ENCODE data around the gene SCMH1. TPM values are rescaled to one million over a fixed set of nuclear protein-coding genes. Genes with fewer than 3 reads are reported as not detected.

The SCMH1 gene
- polyA plus RNA-seq, 1 of the 3 experiments (the other 2 are of a cell fraction): 38.5 TPM

DNA sequence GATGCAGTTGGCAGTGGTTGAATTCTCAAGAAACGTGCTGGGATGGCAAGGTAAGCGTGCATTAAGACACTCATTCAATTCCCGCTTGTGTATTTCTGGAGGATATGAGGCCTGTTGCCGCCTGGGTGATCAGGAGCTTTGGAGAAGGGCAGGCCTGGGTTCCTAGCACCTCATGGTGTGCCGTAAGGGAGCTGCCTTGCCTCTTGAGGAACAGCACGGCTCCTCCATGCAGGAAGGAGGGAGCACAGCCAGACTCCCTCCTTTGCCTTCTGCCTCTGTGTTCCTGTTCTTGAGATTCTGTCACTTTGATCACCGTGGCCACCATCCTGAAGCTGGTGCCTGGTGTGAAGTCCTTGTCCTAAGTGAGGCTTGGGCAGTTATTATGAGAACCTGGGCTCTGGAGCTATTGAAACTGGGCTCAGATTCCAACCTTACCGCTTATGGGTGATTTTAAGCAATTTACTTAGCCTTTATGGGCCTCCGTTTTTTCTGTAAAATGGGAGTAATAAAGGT is 238.9 kb downstream of the SCMH1 start:
- Histone ChIP-seq H4K20me1 (ENCODE audit: insufficient read depth) (peaks cover 28% of the 10 kb centered on the region), H3K4me3 (ENCODE audit: low read depth in 2 of 2, low read length in 1 of 2) (no peak overlapping the region), H3K27me3 (ENCODE audit: insufficient read depth) (no peaks in the 10 kb centered on the region), H2AFZ (ENCODE audit: low read depth) (no peak overlapping the region), H3K4me1 (ENCODE audit: control insufficient read depth in 1 of 2, insufficient read depth in 2 of 2, low read depth in 1 of 2, low read length in 1 of 2) (peaks cover 12 to 18% of the 10 kb centered on the region in 2 experiments), H3K4me2 (peak overlapping the region; percentile 26; the same call in 1 of the 2 replicates), H3K9ac (peak overlapping the region; percentile 12; the same call in 1 of the 2 replicates), H3F3A (replicated peaks; ENCODE audit: insufficient read depth) (peaks cover 41% of the 10 kb centered on the region), H3K79me2 (ENCODE audit: insufficient read depth) (peaks cover 53% of the 10 kb centered on the region; the same call in 1 of the 2 replicates), H3K27ac (ENCODE audit: low read depth in 2 of 2, low read length in 1 of 2) (peak overlapping the region; percentile 75 to 82), H3K36me3 (replicated peaks in 1 of 2; ENCODE audit: control insufficient read depth in 1 of 2, insufficient read depth in 2 of 2, low read length in 1 of 2) (peaks cover 62 to 67% of the 10 kb centered on the region in 2 experiments), H3K9me2 (no peaks in the 10 kb centered on the region), H3K9me3 (no peaks in the 10 kb centered on the region)
- DNase-seq: no peak
- ChIA-PET CTCF (interaction anchor here (0.7 to 3.0 kb wide), 12 partner anchors 8 to 176 kb away, joined by 3 to 16 read pairs (median 4); partner anchors contain the start of gene CTPS1), POLR2A (interaction anchor here (2.2 kb wide), 1 partner anchor 24 kb away, joined by 14 read pairs; the partner anchor contains the start of gene CTPS1)
- TF ChIP-seq USF1 (IDR thresholded peaks at IDR 0.05; ENCODE audit: borderline replicate concordance, low read depth): no peak
- WGBS (ENCODE audit: low lambda C conversion rate): 74% methylated on average over 9 of the region's 9 CpGs

DNA sequence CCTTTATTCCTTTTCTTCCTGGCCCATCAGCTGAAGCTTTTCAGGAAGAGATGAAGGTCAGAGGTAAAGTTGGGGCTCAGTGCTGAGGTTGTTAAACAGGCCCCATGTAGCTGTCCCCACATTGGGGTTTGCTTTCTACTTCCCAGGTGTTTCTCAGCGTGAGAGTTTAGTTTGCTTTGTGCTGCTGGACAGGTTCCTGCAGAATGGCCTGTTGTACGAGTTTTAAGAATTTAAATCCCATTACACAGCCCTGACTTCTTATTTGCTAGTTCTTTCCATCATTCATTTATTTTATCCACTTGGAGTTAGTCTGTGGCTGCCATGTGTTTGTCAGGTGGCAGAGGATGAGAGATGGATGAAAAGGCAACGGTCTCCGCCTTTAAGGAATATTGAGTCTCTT is 243.4 kb downstream of the SCMH1 start:
- TF ChIP-seq YY1 (IDR thresholded peaks at IDR 0.05; ENCODE audit: low read depth): no peak
- H3K79me2 ChIP-seq (ENCODE audit: insufficient read depth): peaks cover 59% of the 10 kb centered on the region
- H3K4me1 ChIP-seq (ENCODE audit: control insufficient read depth in 1 of 2, insufficient read depth in 2 of 2, low read depth in 1 of 2, low read length in 1 of 2): peaks cover 6 to 14% of the 10 kb centered on the region in 2 experiments
- POLR2A ChIA-PET: no interaction called here
- H4K20me1 ChIP-seq (ENCODE audit: insufficient read depth): peaks cover 22% of the 10 kb centered on the region
- CTCF ChIA-PET: no interaction called here
- no peak overlapping the region for H3K4me3 ChIP-seq (ENCODE audit: low read depth in 2 of 2, low read length in 1 of 2)
- H3K27ac ChIP-seq (ENCODE audit: low read depth in 2 of 2, low read length in 1 of 2): no peak overlapping the region
- no peak overlapping the region for H2AFZ ChIP-seq (ENCODE audit: low read depth)
- H3K9ac ChIP-seq: no peak overlapping the region
- no peaks in the 10 kb centered on the region for H3K9me3 ChIP-seq
- peaks cover 46% of the 10 kb centered on the region for H3F3A ChIP-seq (replicated peaks; ENCODE audit: insufficient read depth)
- H3K9me2 ChIP-seq: no peaks in the 10 kb centered on the region
- no peak overlapping the region for H3K4me2 ChIP-seq
- no peaks in the 10 kb centered on the region for H3K27me3 ChIP-seq (ENCODE audit: insufficient read depth)
- DNase-seq: no peak
- WGBS (ENCODE audit: low lambda C conversion rate): 95% methylated on average over 4 of the region's 4 CpGs
- peaks cover 52 to 69% of the 10 kb centered on the region in 2 experiments for H3K36me3 ChIP-seq (replicated peaks in 1 of 2; ENCODE audit: control insufficient read depth in 1 of 2, insufficient read depth in 2 of 2, low read length in 1 of 2)

DNA sequence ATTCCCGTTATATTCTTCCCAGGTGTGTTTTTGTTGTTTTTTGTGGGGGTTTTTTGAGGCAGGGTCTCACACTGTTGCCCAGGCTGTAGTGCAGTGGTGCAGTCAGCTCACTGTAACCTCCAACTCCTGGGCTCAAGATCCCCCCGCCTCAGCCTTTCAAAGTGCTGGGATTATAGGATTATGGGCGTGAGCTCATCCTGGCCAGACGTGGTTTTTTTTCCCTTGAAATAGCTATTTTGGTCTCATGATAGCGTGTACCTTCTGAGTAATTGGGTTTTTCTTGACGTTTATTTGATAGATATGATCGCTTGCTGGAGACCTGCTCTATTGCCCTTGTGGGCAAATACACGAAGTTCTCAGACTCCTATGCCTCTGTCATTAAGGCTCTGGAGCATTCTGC is 245.0 kb downstream of the SCMH1 start:
- CTCF ChIA-PET: interaction anchor here (1.0 to 1.5 kb wide), 3 partner anchors 13 to 49 kb away, joined by 3 to 4 read pairs (median 3); no protein-coding TSS in a partner anchor
- no peak overlapping the region for H3K4me3 ChIP-seq (ENCODE audit: low read depth in 2 of 2, low read length in 1 of 2)
- no peak for DNase-seq
- H3K27me3 ChIP-seq (ENCODE audit: insufficient read depth): no peaks in the 10 kb centered on the region
- no peaks in the 10 kb centered on the region for H3K9me2 ChIP-seq
- peaks cover 0 to under 1% of the 10 kb centered on the region in 2 experiments; a peak in 1 of 4 replicates for H3K4me1 ChIP-seq (ENCODE audit: control insufficient read depth in 1 of 2, insufficient read depth in 2 of 2, low read depth in 1 of 2, low read length in 1 of 2)
- peaks cover 63 to 68% of the 10 kb centered on the region in 2 experiments for H3K36me3 ChIP-seq (replicated peaks in 1 of 2; ENCODE audit: control insufficient read depth in 1 of 2, insufficient read depth in 2 of 2, low read length in 1 of 2)
- no peak overlapping the region for H3K9ac ChIP-seq
- no peak overlapping the region for H3K4me2 ChIP-seq
- POLR2A ChIA-PET: no interaction called here
- H3K27ac ChIP-seq (ENCODE audit: low read depth in 2 of 2, low read length in 1 of 2): no peak overlapping the region
- H3K79me2 ChIP-seq (ENCODE audit: insufficient read depth): peaks cover 70% of the 10 kb centered on the region
- peaks cover 33% of the 10 kb centered on the region for H3F3A ChIP-seq (replicated peaks; ENCODE audit: insufficient read depth)
- WGBS (ENCODE audit: low lambda C conversion rate): 90% methylated on average over 8 of the region's 8 CpGs
- peaks cover 14% of the 10 kb centered on the region; the same call in 1 of the 2 replicates for H4K20me1 ChIP-seq (ENCODE audit: insufficient read depth)
- no peaks in the 10 kb centered on the region for H3K9me3 ChIP-seq
- no peak overlapping the region for H2AFZ ChIP-seq (ENCODE audit: low read depth)
- TF ChIP-seq YY1 (IDR thresholded peaks at IDR 0.05; ENCODE audit: low read depth): no peak
- no peak for TF ChIP-seq FOXM1 (IDR thresholded peaks at IDR 0.05; ENCODE audit: low read depth)
- TF ChIP-seq, protein P1, sequence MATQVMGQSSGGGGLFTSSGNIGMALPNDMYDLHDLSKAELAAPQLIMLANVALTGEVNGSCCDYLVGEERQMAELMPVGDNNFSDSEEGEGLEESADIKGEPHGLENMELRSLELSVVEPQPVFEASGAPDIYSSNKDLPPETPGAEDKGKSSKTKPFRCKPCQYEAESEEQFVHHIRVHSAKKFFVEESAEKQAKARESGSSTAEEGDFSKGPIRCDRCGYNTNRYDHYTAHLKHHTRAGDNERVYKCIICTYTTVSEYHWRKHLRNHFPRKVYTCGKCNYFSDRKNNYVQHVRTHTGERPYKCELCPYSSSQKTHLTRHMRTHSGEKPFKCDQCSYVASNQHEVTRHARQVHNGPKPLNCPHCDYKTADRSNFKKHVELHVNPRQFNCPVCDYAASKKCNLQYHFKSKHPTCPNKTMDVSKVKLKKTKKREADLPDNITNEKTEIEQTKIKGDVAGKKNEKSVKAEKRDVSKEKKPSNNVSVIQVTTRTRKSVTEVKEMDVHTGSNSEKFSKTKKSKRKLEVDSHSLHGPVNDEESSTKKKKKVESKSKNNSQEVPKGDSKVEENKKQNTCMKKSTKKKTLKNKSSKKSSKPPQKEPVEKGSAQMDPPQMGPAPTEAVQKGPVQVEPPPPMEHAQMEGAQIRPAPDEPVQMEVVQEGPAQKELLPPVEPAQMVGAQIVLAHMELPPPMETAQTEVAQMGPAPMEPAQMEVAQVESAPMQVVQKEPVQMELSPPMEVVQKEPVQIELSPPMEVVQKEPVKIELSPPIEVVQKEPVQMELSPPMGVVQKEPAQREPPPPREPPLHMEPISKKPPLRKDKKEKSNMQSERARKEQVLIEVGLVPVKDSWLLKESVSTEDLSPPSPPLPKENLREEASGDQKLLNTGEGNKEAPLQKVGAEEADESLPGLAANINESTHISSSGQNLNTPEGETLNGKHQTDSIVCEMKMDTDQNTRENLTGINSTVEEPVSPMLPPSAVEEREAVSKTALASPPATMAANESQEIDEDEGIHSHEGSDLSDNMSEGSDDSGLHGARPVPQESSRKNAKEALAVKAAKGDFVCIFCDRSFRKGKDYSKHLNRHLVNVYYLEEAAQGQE (IDR thresholded peaks at IDR 0.05; ENCODE audit: low read depth, low read length): no peak
- TF ChIP-seq IRF3 (IDR thresholded peaks at IDR 0.05; ENCODE audit: low read depth, low read length): no peak
- TF ChIP-seq FOSL2 (IDR thresholded peaks at IDR 0.05; ENCODE audit: borderline replicate concordance, low read depth): no peak
- TF ChIP-seq GATA2 (CRISPR knock-in tag; IDR thresholded peaks at IDR 0.05): no peak
- TF ChIP-seq SIN3A (IDR thresholded peaks at IDR 0.05; ENCODE audit: borderline replicate concordance, low read depth, low read length): no peak
- TF ChIP-seq FOXJ3 (CRISPR knock-in tag; IDR thresholded peaks at IDR 0.05): no peak
- no peak for TF ChIP-seq POLR2AphosphoS5 (IDR thresholded peaks at IDR 0.05; ENCODE audit: low read depth, low read length)
- no peak for TF ChIP-seq TEAD4 (IDR thresholded peaks at IDR 0.05; ENCODE audit: borderline replicate concordance, insufficient read depth)
- TF ChIP-seq RAD21 (IDR thresholded peaks at IDR 0.05; ENCODE audit: low read length): no peak
- TF ChIP-seq TCF12 (IDR thresholded peaks at IDR 0.05): no peak
- TF ChIP-seq ELF1 (IDR thresholded peaks at IDR 0.05): no peak
- no peak for TF ChIP-seq MAX (IDR thresholded peaks at IDR 0.05; ENCODE audit: low read depth)
- TF ChIP-seq GABPA (IDR thresholded peaks at IDR 0.05; ENCODE audit: low read depth): no peak

Measured in SK-N-SH (cell line).